Neural cell (in vitro differentiated cells): Measurements from ENCODE around the gene CEACAM8.

Experiments
- EP300 ChIP-seq: fragments of 450-650 bp; conservative IDR thresholded peaks from 2 replicates; pipeline ENCODE4 v1.6.1; 2014; ENCODE audit warnings: antibody characterized with exemption, mild to moderate bottlenecking, moderate library complexity; ENCODE audit not compliant: poor library complexity, severe bottlenecking
- EZH2 ChIP-seq: fragments of 200-600, 300-800 bp; shearing (Covaris generic), sonication (generic); IDR thresholded peaks from 2 replicates; pipeline ENCODE4 v1.6.1; 2014; ENCODE audit warnings: antibody characterized with exemption, low read length, borderline replicate concordance, mild to moderate bottlenecking; ENCODE audit not compliant: insufficient read depth, poor library complexity, severe bottlenecking
- POLR2AphosphoS5 ChIP-seq: IDR thresholded peaks from 2 replicates; pipeline ENCODE4 v1.6.1; 2012
- RAD21 ChIP-seq: fragments of 450-650 bp; conservative IDR thresholded peaks from 2 replicates; pipeline ENCODE4 v1.6.1; 2014; ENCODE audit warnings: antibody characterized with exemption, mild to moderate bottlenecking, moderate library complexity
- TAF1 ChIP-seq: IDR thresholded peaks from 2 replicates; pipeline ENCODE4 v1.6.1; 2012; ENCODE audit warnings: low read depth
- TF ChIP-seq, protein P1 (sequence below): fragments of 450-650 bp; IDR thresholded peaks from 2 replicates; pipeline ENCODE4 v1.5.1; 2014; ENCODE audit warnings: antibody characterized with exemption, mild to moderate bottlenecking, moderate library complexity; ENCODE audit not compliant: poor library complexity, severe bottlenecking

DNA sequence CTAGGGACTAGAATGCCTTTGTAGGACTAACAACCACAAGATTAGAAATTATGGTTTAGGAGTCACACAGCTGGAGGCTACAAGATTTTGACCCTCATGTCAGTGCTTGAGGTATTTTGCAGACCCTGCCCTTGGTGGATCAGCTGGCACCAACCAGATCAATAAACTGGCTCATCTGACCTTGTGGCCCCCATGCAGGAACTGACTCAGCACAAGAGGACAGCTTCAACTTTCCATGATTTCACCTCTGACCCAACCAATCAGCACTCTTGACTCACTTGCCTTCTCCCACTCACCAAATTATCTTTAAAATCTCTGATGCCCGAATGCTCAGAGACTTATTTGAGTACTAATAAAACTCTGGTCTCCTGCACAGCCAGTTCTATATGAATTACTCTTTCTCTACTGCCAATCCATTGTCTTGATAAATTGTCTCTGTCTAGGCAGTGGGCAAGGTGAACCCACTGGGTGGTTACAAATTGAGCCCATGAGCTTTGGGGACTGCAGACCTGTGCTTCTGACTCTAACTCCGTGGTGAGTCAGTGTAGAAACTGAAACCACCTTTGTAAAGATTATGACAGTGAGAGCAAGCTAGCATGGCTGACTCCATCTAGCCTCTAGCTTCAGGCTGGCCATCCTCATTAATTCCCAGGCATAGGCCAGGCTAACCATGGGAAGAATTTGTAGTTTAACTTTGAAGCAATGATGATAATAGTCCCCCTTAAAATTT is 33.9 kb upstream of the CEACAM8 start:
- TF ChIP-seq, protein P1, sequence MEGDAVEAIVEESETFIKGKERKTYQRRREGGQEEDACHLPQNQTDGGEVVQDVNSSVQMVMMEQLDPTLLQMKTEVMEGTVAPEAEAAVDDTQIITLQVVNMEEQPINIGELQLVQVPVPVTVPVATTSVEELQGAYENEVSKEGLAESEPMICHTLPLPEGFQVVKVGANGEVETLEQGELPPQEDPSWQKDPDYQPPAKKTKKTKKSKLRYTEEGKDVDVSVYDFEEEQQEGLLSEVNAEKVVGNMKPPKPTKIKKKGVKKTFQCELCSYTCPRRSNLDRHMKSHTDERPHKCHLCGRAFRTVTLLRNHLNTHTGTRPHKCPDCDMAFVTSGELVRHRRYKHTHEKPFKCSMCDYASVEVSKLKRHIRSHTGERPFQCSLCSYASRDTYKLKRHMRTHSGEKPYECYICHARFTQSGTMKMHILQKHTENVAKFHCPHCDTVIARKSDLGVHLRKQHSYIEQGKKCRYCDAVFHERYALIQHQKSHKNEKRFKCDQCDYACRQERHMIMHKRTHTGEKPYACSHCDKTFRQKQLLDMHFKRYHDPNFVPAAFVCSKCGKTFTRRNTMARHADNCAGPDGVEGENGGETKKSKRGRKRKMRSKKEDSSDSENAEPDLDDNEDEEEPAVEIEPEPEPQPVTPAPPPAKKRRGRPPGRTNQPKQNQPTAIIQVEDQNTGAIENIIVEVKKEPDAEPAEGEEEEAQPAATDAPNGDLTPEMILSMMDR = no peak
- no peak for TF ChIP-seq POLR2AphosphoS5
- TF ChIP-seq EZH2 = no peak
- TF ChIP-seq RAD21 = no peak
- no peak for TF ChIP-seq TAF1
- no peak for TF ChIP-seq EP300
